ENCODE measurements around the gene SLC35A1. TPM values are rescaled to one million over a fixed set of nuclear protein-coding genes. Genes with fewer than 3 reads are reported as not detected.

The SLC35A1 gene
- total RNA-seq, 2 donors from 2014 or later = 10.4 to 10.9 TPM

- Histone ChIP-seq H3K27ac (ENCODE audit: low read depth, low read length) (peak overlapping the region; percentile 77), H3K4me1 (ENCODE audit: control insufficient read depth, insufficient read depth, low read length) (peaks cover 2% of the 10 kb centered on the region), H3K9ac (ENCODE audit: extremely low read depth, low read length, poor library complexity, severe bottlenecking) (no peak overlapping the region), H3K36me3 (ENCODE audit: control insufficient read depth, insufficient read depth, low read length) (no peaks in the 10 kb centered on the region), H3K9me3 (ENCODE audit: control insufficient read depth, low read length) (no peaks in the 10 kb centered on the region), H3K27me3 (ENCODE audit: control insufficient read depth, insufficient read depth, low read length, poor library complexity, severe bottlenecking) (peaks cover 8% of the 10 kb centered on the region), H3K4me3 (ENCODE audit: low read length) (peak overlapping the region; percentile 13)
- Mint-ChIP-seq H3K4me1 (peaks cover 4% of the 10 kb centered on the region), H3K27ac (peak overlapping the region; percentile 66), H3K27me3 (ENCODE audit: insufficient read depth) (no peaks in the 10 kb centered on the region), H3K36me3 (ENCODE audit: low read depth) (no peaks in the 10 kb centered on the region), H3K9me3 (no peaks in the 10 kb centered on the region), H3K4me3 (no peak overlapping the region)
- no peak for TF ChIP-seq CTCF (conservative IDR thresholded peaks at IDR 0.05)
- 88 to 93% methylated on average over 2 of the region's 2 CpGs for WGBS, 2 experiments (ENCODE audit: insufficient coverage in 1 of 2, insufficient read length in 1 of 2)
- DNase-seq = peak; percentile 72
Measured at GRCh38 chr6:87444362-87444761, 28.4 kb upstream of the SLC35A1 start.

GRCh38 chr6:87465051-87465450 lies 7.7 kb upstream of the SLC35A1 start:
- H3K27me3 Mint-ChIP-seq (ENCODE audit: insufficient read depth) = peaks cover 17% of the 10 kb centered on the region
- WGBS, 2 experiments (ENCODE audit: insufficient coverage in 1 of 2, insufficient read length in 1 of 2) = 98% methylated on average over 2 of the region's 2 CpGs; no CpG with 5 or more reads in 1 of the 2 experiments
- H3K27ac Mint-ChIP-seq = no peak overlapping the region

GRCh38 chr6:87473419-87473903 lies 687 bp downstream of the SLC35A1 start:
- no peak overlapping the region for H3K27ac ChIP-seq (ENCODE audit: low read depth, low read length)

More at GRCh38 chr6:87465051-87465450, 7.7 kb upstream of the SLC35A1 start:
- no peaks in the 10 kb centered on the region for H3K36me3 ChIP-seq (ENCODE audit: control insufficient read depth, insufficient read depth, low read length)
- DNase-seq = no peak
- no peaks in the 10 kb centered on the region for H3K9me3 ChIP-seq (ENCODE audit: control insufficient read depth, low read length)
- no peaks in the 10 kb centered on the region for H3K36me3 Mint-ChIP-seq (ENCODE audit: low read depth)
- H3K4me3 Mint-ChIP-seq = no peak overlapping the region
- no peak overlapping the region for H3K4me3 ChIP-seq (ENCODE audit: low read length)
- peaks cover 14% of the 10 kb centered on the region for H3K27me3 ChIP-seq (ENCODE audit: control insufficient read depth, insufficient read depth, low read length, poor library complexity, severe bottlenecking)
- H3K4me1 ChIP-seq (ENCODE audit: control insufficient read depth, insufficient read depth, low read length) = peaks cover 4% of the 10 kb centered on the region
- no peak overlapping the region for H3K27ac ChIP-seq (ENCODE audit: low read depth, low read length)
- TF ChIP-seq CTCF (conservative IDR thresholded peaks at IDR 0.05) = no peak
- no peaks in the 10 kb centered on the region for H3K9me3 Mint-ChIP-seq
- peaks cover 3% of the 10 kb centered on the region for H3K4me1 Mint-ChIP-seq
- H3K9ac ChIP-seq (ENCODE audit: extremely low read depth, low read length, poor library complexity, severe bottlenecking) = no peak overlapping the region

More at GRCh38 chr6:87473419-87473903, 687 bp downstream of the SLC35A1 start:
- DNase-seq = peak; percentile 50
- peaks cover 6% of the 10 kb centered on the region for H3K9me3 ChIP-seq (ENCODE audit: control insufficient read depth, low read length)
- H3K4me3 ChIP-seq (ENCODE audit: low read length) = peak overlapping the region; percentile 87
- Mint-ChIP-seq H3K4me1 (peaks cover 16% of the 10 kb centered on the region), H3K36me3 (ENCODE audit: low read depth) (no peaks in the 10 kb centered on the region), H3K27ac (no peak overlapping the region), H3K4me3 (peak overlapping the region; percentile 86), H3K27me3 (ENCODE audit: insufficient read depth) (peaks cover under 1% of the 10 kb centered on the region), H3K9me3 (no peaks in the 10 kb centered on the region)
- H3K27me3 ChIP-seq (ENCODE audit: control insufficient read depth, insufficient read depth, low read length, poor library complexity, severe bottlenecking) = peaks cover under 1% of the 10 kb centered on the region
- no peak for TF ChIP-seq CTCF (conservative IDR thresholded peaks at IDR 0.05)
- H3K9ac ChIP-seq (ENCODE audit: extremely low read depth, low read length, poor library complexity, severe bottlenecking) = peak overlapping the region; percentile 58
- H3K4me1 ChIP-seq (ENCODE audit: control insufficient read depth, insufficient read depth, low read length) = peaks cover 4% of the 10 kb centered on the region
- no peaks in the 10 kb centered on the region for H3K36me3 ChIP-seq (ENCODE audit: control insufficient read depth, insufficient read depth, low read length)
- WGBS, 2 experiments (ENCODE audit: insufficient coverage in 1 of 2, insufficient read length in 1 of 2) = 15 to 22% methylated on average over 4 to 15 of the region's 15 CpGs
